A673 (cell line): Measurements from ENCODE around the gene XYLB.
"Not testable (repeated sequence)": the region's sequence is repeated elsewhere in the genome, so short reads cannot be mapped to it uniquely, and the experiment has no call there.

Experiments used
- CTCF ChIP-seq: fragments of 300-800, 200-600 bp; sonication (generic); conservative IDR thresholded peaks from 2 replicates; pipeline ENCODE4 v1.5.1; 2017; ENCODE audit warnings: low read depth, mild to moderate bottlenecking, antibody characterized with exemption, low read length, moderate library complexity, mixed read lengths
- EZH2 ChIP-seq: fragments of 200-600 bp; sonication (generic); IDR thresholded peaks from 2 replicates; pipeline ENCODE4 v1.6.1; 2017; ENCODE audit warnings: borderline replicate concordance, low read depth, mild to moderate bottlenecking, mixed read lengths, antibody characterized with exemption, low read length; ENCODE audit not compliant: poor library complexity, severe bottlenecking

- not testable (repeated sequence) for TF ChIP-seq CTCF, EZH2
Measured at GRCh38 chr3:38420758-38421157, 74.2 kb downstream of the XYLB start.
